NCI-H146 (cell line): ENCODE measurements around the gene MACF1.

ENCODE experiments used
- DNase-seq: peaks from one replicate; lab custom pipeline; 2025; lab: John Stamatoyannopoulos, UW

Gene MACF1

GRCh38 chr1:39261712-39262221 lies 57.3 kb downstream of the MACF1 start:
- DNase-seq, result no peak

GRCh38 chr1:39262802-39263201 lies 58.3 kb downstream of the MACF1 start:
- no peak for DNase-seq

GRCh38 chr1:39266269-39266668 lies 61.8 kb downstream of the MACF1 start:
- DNase-seq, result no peak

GRCh38 chr1:39266792-39267191 lies 62.3 kb downstream of the MACF1 start:
- DNase-seq, result no peak

GRCh38 chr1:39268112-39268581 lies 63.7 kb downstream of the MACF1 start:
- peak; percentile 67 for DNase-seq

GRCh38 chr1:39268906-39269305 lies 64.4 kb downstream of the MACF1 start:
- peak; percentile 11 for DNase-seq

GRCh38 chr1:39269349-39269748 lies 64.9 kb downstream of the MACF1 start:
- DNase-seq, result no peak

- no peak for DNase-seq
These were observed 65.4 kb downstream of the MACF1 start for GRCh38 chr1:39269791-39270342.

GRCh38 chr1:39270368-39270767 lies 65.9 kb downstream of the MACF1 start:
- no peak for DNase-seq

- DNase-seq, result peak; percentile 77
These were observed 67.7 kb downstream of the MACF1 start for GRCh38 chr1:39272027-39272797.

- peak; percentile 3 for DNase-seq
These were observed 68.4 kb downstream of the MACF1 start for GRCh38 chr1:39272798-39273469.

- no peak for DNase-seq
These were observed 71.5 kb downstream of the MACF1 start for GRCh38 chr1:39275836-39276507.

GRCh38 chr1:39277879-39278278 lies 73.4 kb downstream of the MACF1 start:
- DNase-seq, result no peak

- DNase-seq, result no peak
These were observed 78.2 kb downstream of the MACF1 start for GRCh38 chr1:39282537-39283216.

GRCh38 chr1:39283858-39284257 lies 79.4 kb downstream of the MACF1 start:
- DNase-seq, result no peak

- DNase-seq, result no peak
These were observed 83.0 kb downstream of the MACF1 start for GRCh38 chr1:39287541-39287940.

GRCh38 chr1:39288735-39289465 lies 84.4 kb downstream of the MACF1 start:
- no peak for DNase-seq

- no peak for DNase-seq
These were observed 87.9 kb downstream of the MACF1 start for GRCh38 chr1:39292401-39292800.

GRCh38 chr1:39293375-39294070 lies 89.0 kb downstream of the MACF1 start:
- DNase-seq, result no peak

- DNase-seq, result no peak
These were observed 90.0 kb downstream of the MACF1 start for GRCh38 chr1:39294531-39294930.
